Thyroid gland (tissue), 4 donors: ENCODE results near the gene P2RY11. TPM values are rescaled to one million over a fixed set of nuclear protein-coding genes. Genes with fewer than 3 reads are reported as not detected.
A peak's percentile ranks its signal among the peaks of the same experiment; 100 is the strongest.

ENCODE experiments used
- DNase-seq, 2 donors: peaks; one replicate each; pipeline ENCODE4 v3.0.0-alpha.2; 2019
- H3K27ac ChIP-seq, 3 donors: fragments of 200-600 bp; sonication (generic); 1 replicate in 2 of 3; 2 replicates in 1 of 3; pipeline ENCODE4 v1.5.1; 2016 to 2019; ENCODE audit warnings: mild to moderate bottlenecking in 1 of 3, moderate library complexity in 1 of 3
- H3K27me3 ChIP-seq: fragments of 200-600 bp; sonication (generic); one replicate; pipeline ENCODE4 v1.5.1; 2019
- H3K36me3 ChIP-seq, 2 donors: fragments of 200-600 bp; sonication (generic); one replicate each; pipeline ENCODE4 v1.5.1; 2016 to 2019
- H3K4me1 ChIP-seq, 2 donors: fragments of 200-600 bp; sonication (generic); one replicate each; pipeline ENCODE4 v1.5.1; 2017 to 2019
- H3K4me3 ChIP-seq, 3 donors: fragments of 200-600 bp; sonication (generic); replicated peaks in 1 of 3; 1 replicate in 2 of 3; 2 replicates in 1 of 3; pipeline ENCODE4 v1.5.1; 2016; ENCODE audit warnings: mild to moderate bottlenecking in 1 of 3
- H3K9me3 ChIP-seq: fragments of 200-600 bp; sonication (generic); one replicate; pipeline ENCODE4 v1.5.1; 2017
- CTCF ChIP-seq, 6 experiments: fragments of 200-600 bp in 3 of 6; fragments of 450-650 bp in 3 of 6; sonication (generic) in 3 of 6; IDR thresholded peaks; one replicate each; pipeline ENCODE4 v1.5.1; 2016 to 2019; ENCODE audit warnings: antibody characterized with exemption in 6 of 6, mild to moderate bottlenecking in 2 of 6, inconsistent platforms in 1 of 6, moderate library complexity in 1 of 6
- POLR2A ChIP-seq, 2 donors: fragments of 450-650 bp; IDR thresholded peaks; one replicate each; pipeline ENCODE4 v1.6.1; 2017; ENCODE audit warnings: antibody characterized with exemption in 2 of 2, mild to moderate bottlenecking in 2 of 2, moderate library complexity in 1 of 2
- WGBS, 2 donors: methylation state at CpG; one replicate each; pipeline ENCODE4 v1.1.5; 2017; 5-methylcytosine and 5-hydroxymethylcytosine counted together
- intact Hi-C: fragments of 100-400 bp; cut with DNase I; formaldehyde crosslinking; loops from one replicate; pipeline ENCODE4 v1.15.1; 2023
- total RNA-seq, 4 donors: library from RNA; depleted of rRNA; stranded (reverse); fragments of >200 nt; gene quantifications; one replicate each; pipeline ENCODE4 v1.2.3, GENCODE V29; 2016

Gene P2RY11
- total RNA-seq, 4 donors from 2014 or later, result 6.1 to 9.3 (median 6.3) TPM

DNA sequence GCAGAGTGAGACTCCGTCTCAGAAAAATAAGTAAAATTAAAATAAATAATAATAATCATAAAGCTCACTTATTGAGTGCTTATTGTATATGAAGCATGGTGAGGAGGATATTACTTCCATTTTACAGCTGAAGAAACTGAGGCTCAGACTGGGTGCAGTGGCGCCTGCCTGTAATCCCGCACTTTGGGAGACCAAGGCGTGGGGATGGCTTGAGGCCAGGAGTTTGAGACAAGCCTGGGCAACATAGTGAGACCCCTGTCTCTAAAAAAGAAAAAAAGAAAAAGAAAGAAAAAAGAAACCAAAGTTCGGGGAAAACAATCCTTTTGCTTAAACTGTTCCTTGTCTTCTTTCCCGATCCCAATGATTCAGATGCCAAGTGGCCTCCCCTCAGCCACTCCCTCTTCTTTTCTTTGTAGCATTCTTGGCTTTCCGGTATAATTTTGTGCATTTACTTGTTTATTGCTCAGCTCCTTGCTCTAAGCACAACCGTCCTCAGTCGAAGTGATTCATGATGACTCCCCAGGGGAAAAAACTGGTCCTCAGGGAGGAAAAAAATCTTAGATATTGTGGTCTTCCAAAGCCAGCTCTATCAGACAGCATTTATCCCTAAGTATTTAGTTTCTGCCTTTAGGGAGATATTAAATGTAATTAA, 9.2 kb downstream of the P2RY11 start:
- Histone ChIP-seq H3K4me1 (peaks cover 13 to 25% of the 10 kb centered on the region in 2 donors), H3K27ac (peak overlapping the region; percentile 3 to 83 (median 68))

GRCh38 chr19:10122045-10122444, 10.6 kb downstream of the P2RY11 start:
- TF ChIP-seq CTCF (IDR thresholded peaks at IDR 0.05), result no peak
- TF ChIP-seq POLR2A (IDR thresholded peaks at IDR 0.05), result no peak
- DNase-seq, result peak; percentile 47 to 55
- WGBS, 2 donors, result 40 to 46% methylated on average over 6 of the region's 6 CpGs
- Histone ChIP-seq H3K27me3 (no peaks in the 10 kb centered on the region), H3K4me3 (no peak overlapping the region), H3K9me3 (no peaks in the 10 kb centered on the region), H3K4me1 (peaks cover 13 to 25% of the 10 kb centered on the region in 2 donors), H3K36me3 (peaks cover 8 to 13% of the 10 kb centered on the region in 2 donors), H3K27ac (peak overlapping the region; percentile 31 to 83 (median 78))
- intact Hi-C loops, result no loop called here

More for the DNA sequence above, 9.2 kb downstream of the P2RY11 start:
- intact Hi-C loops, result no loop called here
- 75 to 79% methylated on average over 9 of the region's 9 CpGs for WGBS, 2 donors
- TF ChIP-seq CTCF (IDR thresholded peaks at IDR 0.05) (no peak), POLR2A (IDR thresholded peaks at IDR 0.05) (no peak)
- no peaks in the 10 kb centered on the region for H3K27me3 ChIP-seq
- H3K4me3 ChIP-seq, result no peak overlapping the region
- peaks cover 21 to 27% of the 10 kb centered on the region in 2 donors for H3K36me3 ChIP-seq
- no peaks in the 10 kb centered on the region for H3K9me3 ChIP-seq
- DNase-seq, result no peak

- DNase-seq, result no peak
- Histone ChIP-seq H3K4me3 (no peak overlapping the region), H3K4me1 (peaks cover 7 to 17% of the 10 kb centered on the region in 2 donors), H3K36me3 (no peaks in the 10 kb centered on the region), H3K9me3 (no peaks in the 10 kb centered on the region), H3K27me3 (no peaks in the 10 kb centered on the region), H3K27ac (no peak overlapping the region)
- WGBS, 2 donors, result 95 to 96% methylated on average over 7 of the region's 7 CpGs
- no peak for TF ChIP-seq CTCF (IDR thresholded peaks at IDR 0.05)
- no peak for TF ChIP-seq POLR2A (IDR thresholded peaks at IDR 0.05)
- intact Hi-C loops, result no loop called here
These were observed 12.9 kb downstream of the P2RY11 start for GRCh38 chr19:10124429-10124828.

DNA sequence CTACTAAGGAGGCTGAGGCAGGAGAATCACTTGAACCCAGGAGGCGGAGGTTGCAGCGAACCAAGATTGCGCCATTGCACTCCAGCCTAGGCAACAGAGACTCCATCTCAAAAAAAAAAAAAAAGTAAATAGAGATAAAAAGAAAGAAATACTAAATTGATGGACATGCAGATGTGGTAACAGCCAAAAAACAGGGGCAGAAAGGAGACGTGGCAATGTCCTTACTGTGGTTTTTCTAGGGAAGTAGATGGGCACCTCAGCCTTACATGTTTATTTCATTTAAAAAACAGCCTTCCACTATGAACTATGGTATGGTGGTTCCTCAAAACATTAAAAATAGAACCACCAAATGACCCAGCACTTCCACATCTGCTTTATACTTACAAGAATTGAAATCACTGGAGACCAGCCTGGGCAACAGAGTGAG, 14.7 kb downstream of the P2RY11 start:
- no peaks in the 10 kb centered on the region for H3K9me3 ChIP-seq
- WGBS, 2 donors, result 93 to 95% methylated on average over 4 of the region's 4 CpGs

More for the DNA sequence above, 14.7 kb downstream of the P2RY11 start:
- TF ChIP-seq CTCF (IDR thresholded peaks at IDR 0.05) (no peak), POLR2A (IDR thresholded peaks at IDR 0.05) (no peak)
- Histone ChIP-seq H3K4me3 (no peak overlapping the region), H3K36me3 (no peaks in the 10 kb centered on the region), H3K27me3 (no peaks in the 10 kb centered on the region), H3K4me1 (peaks cover 6 to 9% of the 10 kb centered on the region in 2 donors), H3K27ac (no peak overlapping the region)
- intact Hi-C loops, result no loop called here
- DNase-seq, result no peak
